NT2/D1 (cell line): ENCODE data around the gene EPHA1.

Experiments used
- DNase-seq: peaks from one replicate; pipeline ENCODE4 v3.0.0-alpha.2; 2011; ENCODE audit warnings: low read depth, low spot score
- H3K27me3 ChIP-seq: 2 replicates; pipeline ENCODE4 v1.6.0; 2011; ENCODE audit warnings: mild to moderate bottlenecking; ENCODE audit not compliant: insufficient read length, insufficient read depth
- H3K36me3 ChIP-seq: 2 replicates; pipeline ENCODE4 v1.6.1; 2011; ENCODE audit warnings: mild to moderate bottlenecking, low read length, mixed read lengths; ENCODE audit not compliant: insufficient read depth, insufficient read length
- H3K4me1 ChIP-seq: 2 replicates; pipeline ENCODE4 v1.5.1; 2011; ENCODE audit not compliant: insufficient read depth, insufficient read length
- H3K4me3 ChIP-seq: 2 replicates; pipeline ENCODE4 v1.5.1; 2011; ENCODE audit warnings: low read depth; ENCODE audit not compliant: insufficient read length
- H3K9ac ChIP-seq: 2 replicates; pipeline ENCODE4 v1.6.0; 2011; ENCODE audit warnings: low read depth; ENCODE audit not compliant: insufficient read length
- H3K9me3 ChIP-seq: 2 replicates; pipeline ENCODE4 v1.5.1; 2011; ENCODE audit warnings: mild to moderate bottlenecking, low read length; ENCODE audit not compliant: insufficient read depth
- SUZ12 ChIP-seq: IDR thresholded peaks from 2 replicates; pipeline ENCODE4 v1.6.1; 2011; ENCODE audit not compliant: insufficient read length, insufficient read depth; ENCODE audit errors: extremely low read depth
- YY1 ChIP-seq: IDR thresholded peaks from 2 replicates; pipeline ENCODE4 v1.6.1; 2011; ENCODE audit not compliant: insufficient read length, insufficient read depth
- ZNF274 ChIP-seq: IDR thresholded peaks from 2 replicates; pipeline ENCODE4 v1.6.1; 2011; ENCODE audit warnings: mild to moderate bottlenecking, low read depth, low read length

Gene EPHA1

GRCh38 chr7:143439866-143440265 is 31.2 kb upstream of the EPHA1 start:
- no peak for DNase-seq
- no peak overlapping the region for H3K4me3 ChIP-seq

GRCh38 chr7:143437578-143437977 is 28.9 kb upstream of the EPHA1 start:
- Histone ChIP-seq H3K9me3 (no peaks in the 10 kb centered on the region), H3K4me1 (peaks cover 5% of the 10 kb centered on the region), H3K4me3 (no peak overlapping the region), H3K27me3 (no peaks in the 10 kb centered on the region), H3K9ac (no peak overlapping the region), H3K36me3 (no peaks in the 10 kb centered on the region)
- DNase-seq = no peak
- TF ChIP-seq SUZ12 (no peak), ZNF274 (no peak), YY1 (no peak)

More at GRCh38 chr7:143439866-143440265, 31.2 kb upstream of the EPHA1 start:
- H3K9me3 ChIP-seq = no peaks in the 10 kb centered on the region
- H3K9ac ChIP-seq = no peak overlapping the region
- no peaks in the 10 kb centered on the region for H3K27me3 ChIP-seq
- TF ChIP-seq SUZ12 = no peak
- H3K4me1 ChIP-seq = peaks cover 5% of the 10 kb centered on the region
- no peaks in the 10 kb centered on the region for H3K36me3 ChIP-seq

- Histone ChIP-seq H3K36me3 (no peaks in the 10 kb centered on the region), H3K9me3 (no peaks in the 10 kb centered on the region), H3K27me3 (no peaks in the 10 kb centered on the region), H3K9ac (no peak overlapping the region), H3K4me3 (no peak overlapping the region), H3K4me1 (peaks cover 5% of the 10 kb centered on the region)
- TF ChIP-seq SUZ12 = no peak
- TF ChIP-seq ZNF274 = no peak
- no peak for TF ChIP-seq YY1
- DNase-seq = no peak
Measured at GRCh38 chr7:143436325-143436946, 27.8 kb upstream of the EPHA1 start.

GRCh38 chr7:143435266-143435665 is 26.6 kb upstream of the EPHA1 start:
- TF ChIP-seq ZNF274 (no peak), SUZ12 (no peak), YY1 (no peak)

GRCh38 chr7:143434660-143435059 is 26.0 kb upstream of the EPHA1 start:
- Histone ChIP-seq H3K9ac (no peak overlapping the region), H3K9me3 (no peaks in the 10 kb centered on the region), H3K4me3 (no peak overlapping the region), H3K27me3 (no peaks in the 10 kb centered on the region), H3K36me3 (no peaks in the 10 kb centered on the region), H3K4me1 (peaks cover 5% of the 10 kb centered on the region)
- no peak for TF ChIP-seq YY1
- no peak for TF ChIP-seq SUZ12
- no peak for TF ChIP-seq ZNF274
- no peak for DNase-seq

More at GRCh38 chr7:143435266-143435665, 26.6 kb upstream of the EPHA1 start:
- peaks cover 5% of the 10 kb centered on the region for H3K4me1 ChIP-seq
- no peak overlapping the region for H3K9ac ChIP-seq
- no peaks in the 10 kb centered on the region for H3K27me3 ChIP-seq
- DNase-seq = no peak
- H3K4me3 ChIP-seq = no peak overlapping the region
- no peaks in the 10 kb centered on the region for H3K36me3 ChIP-seq
- H3K9me3 ChIP-seq = no peaks in the 10 kb centered on the region

GRCh38 chr7:143433759-143434158 is 25.1 kb upstream of the EPHA1 start:
- peaks cover 5% of the 10 kb centered on the region for H3K4me1 ChIP-seq
- no peak overlapping the region for H3K4me3 ChIP-seq
- no peak overlapping the region for H3K9ac ChIP-seq
- no peak for DNase-seq
- H3K27me3 ChIP-seq = no peaks in the 10 kb centered on the region
- TF ChIP-seq ZNF274 (no peak), SUZ12 (no peak), YY1 (no peak)
- no peaks in the 10 kb centered on the region for H3K9me3 ChIP-seq
- H3K36me3 ChIP-seq = no peaks in the 10 kb centered on the region

GRCh38 chr7:143431109-143431508 is 22.5 kb upstream of the EPHA1 start:
- TF ChIP-seq ZNF274 (no peak), SUZ12 (no peak), YY1 (no peak)
- no peak for DNase-seq
- no peaks in the 10 kb centered on the region for H3K9me3 ChIP-seq

More at GRCh38 chr7:143431109-143431508, 22.5 kb upstream of the EPHA1 start:
- H3K9ac ChIP-seq = no peak overlapping the region
- H3K36me3 ChIP-seq = no peaks in the 10 kb centered on the region
- H3K4me3 ChIP-seq = no peak overlapping the region
- no peaks in the 10 kb centered on the region for H3K27me3 ChIP-seq
- H3K4me1 ChIP-seq = no peaks in the 10 kb centered on the region
